IMR-90 (cell line): ENCODE data around the gene PRPF6. TPM values are rescaled to one million over a fixed set of nuclear protein-coding genes. Genes with fewer than 3 reads are reported as not detected.
A peak's percentile ranks its signal among the peaks of the same experiment; 100 is the strongest.

Source experiments
- ATAC-seq: fragments of 200-7000 bp; cut with Tn5 transposase; 2 replicates; pipeline ENCODE4 v1.9.1; 2020; ENCODE audit warnings: low read depth, mild to moderate bottlenecking, moderate library complexity
- BruUV-seq: library from RNA; stranded (reverse); fragments of 400-500 nt; replicated peaks from 2 replicates; lab custom pipeline; 2021; lab: Mats Ljungman, UMichigan
- CTCF ChIA-PET: fragments of 300-600 bp; formaldehyde crosslinking; extraction: SDS; loops from one replicate; lab custom pipeline; 2021; ENCODE audit warnings: antibody characterized with exemption; lab: Yijun Ruan, JAX
- POLR2A ChIA-PET: fragments of 300-600 bp; sonication (Branson Sonifier 250); formaldehyde crosslinking; loops from one replicate; lab custom pipeline; 2022; ENCODE audit warnings: antibody characterized with exemption; ENCODE audit not compliant: unreplicated experiment; lab: Charles Lee
- DNase-seq: peaks from one replicate; pipeline ENCODE4 v3.0.0; 2013
- H2AFZ ChIP-seq: replicated peaks from 2 replicates; pipeline ENCODE3; 2013; ENCODE audit warnings: low read length, mild to moderate bottlenecking; ENCODE audit not compliant: poor library complexity
- H2AK5ac ChIP-seq: 2 replicates; pipeline ENCODE4 v1.6.1; 2013; ENCODE audit warnings: low read depth, low read length, inconsistent platforms
- H2AK9ac ChIP-seq: replicated peaks from 2 replicates; pipeline ENCODE3; 2013; ENCODE audit warnings: mild to moderate bottlenecking, low read depth, low read length, moderate library complexity; ENCODE audit not compliant: poor library complexity
- H2BK120ac ChIP-seq: 2 replicates; pipeline ENCODE4 v1.6.1; 2013; ENCODE audit warnings: low read depth, low read length, inconsistent platforms
- H2BK15ac ChIP-seq: 3 replicates; pipeline ENCODE4 v1.6.1; 2013; ENCODE audit warnings: low read depth, low read length, inconsistent platforms
- H2BK20ac ChIP-seq: 2 replicates; pipeline ENCODE4 v1.6.1; 2013; ENCODE audit warnings: low read depth, mild to moderate bottlenecking, inconsistent platforms, low read length, moderate library complexity
- H2BK5ac ChIP-seq: 2 replicates; pipeline ENCODE4 v1.6.1; 2013; ENCODE audit warnings: mild to moderate bottlenecking, low read depth, low read length, inconsistent platforms; ENCODE audit not compliant: poor library complexity, severe bottlenecking
- H3K14ac ChIP-seq: replicated peaks from 2 replicates; pipeline ENCODE4 v1.6.1; 2013; ENCODE audit warnings: low read depth, low read length, inconsistent platforms
- H3K18ac ChIP-seq: 2 replicates; pipeline ENCODE4 v1.6.1; 2013; ENCODE audit warnings: low read depth, low read length, control low read depth
- H3K23ac ChIP-seq: 2 replicates; pipeline ENCODE4 v1.6.1; 2013; ENCODE audit warnings: low read depth, low read length, inconsistent platforms
- H3K27ac ChIP-seq: 2 replicates; pipeline ENCODE4 v1.5.1; 2013; ENCODE audit warnings: mild to moderate bottlenecking, control low read depth, low read length; ENCODE audit not compliant: insufficient read depth
- H3K27me3 ChIP-seq: 2 replicates; pipeline ENCODE4 v1.6.1; 2013; ENCODE audit warnings: low read length; ENCODE audit not compliant: control insufficient read depth, insufficient read depth
- H3K36me3 ChIP-seq: 2 replicates; pipeline ENCODE4 v1.6.1; 2013; ENCODE audit warnings: low read length, mixed read lengths; ENCODE audit not compliant: control insufficient read depth, insufficient read depth
- H3K4ac ChIP-seq: 2 replicates; pipeline ENCODE4 v1.6.1; 2013; ENCODE audit warnings: low read depth, low read length, inconsistent platforms
- H3K4me1 ChIP-seq: 2 replicates; pipeline ENCODE4 v1.6.1; 2013; ENCODE audit warnings: low read length, mixed read lengths; ENCODE audit not compliant: control insufficient read depth, insufficient read depth
- H3K4me2 ChIP-seq: 2 replicates; pipeline ENCODE4 v1.6.1; 2013; ENCODE audit warnings: low read depth, mild to moderate bottlenecking, control low read depth, low read length, moderate library complexity
- H3K4me3 ChIP-seq: 2 replicates; pipeline ENCODE4 v1.5.1; 2013; ENCODE audit warnings: low read depth, mild to moderate bottlenecking, control low read depth, low read length, moderate library complexity; ENCODE audit not compliant: insufficient read depth
- H3K56ac ChIP-seq: 2 replicates; pipeline ENCODE4 v1.6.1; 2013; ENCODE audit warnings: low read length, inconsistent platforms; ENCODE audit not compliant: insufficient read depth; ENCODE audit errors: extremely low read depth
- H3K79me1 ChIP-seq, 2 experiments: 2 replicates each; pipeline ENCODE4 v1.6.1; 2013; ENCODE audit warnings: low read length in 2 of 2, inconsistent platforms in 1 of 2, low read depth in 1 of 2
- H3K9ac ChIP-seq: 2 replicates; pipeline ENCODE4 v1.6.1; 2013; ENCODE audit warnings: low read depth, low read length, control low read depth
- H3K9me1 ChIP-seq: 2 replicates; pipeline ENCODE4 v1.6.1; 2013; ENCODE audit warnings: low read length, inconsistent platforms; ENCODE audit not compliant: insufficient read depth
- H3K9me3 ChIP-seq: 2 replicates; pipeline ENCODE4 v1.6.1; 2013; ENCODE audit warnings: low read length; ENCODE audit not compliant: control insufficient read depth, insufficient read depth
- H4K20me1 ChIP-seq: 2 replicates; pipeline ENCODE4 v1.6.1; 2013; ENCODE audit warnings: low read length, inconsistent platforms; ENCODE audit not compliant: insufficient read depth
- H4K5ac ChIP-seq: 2 replicates; pipeline ENCODE4 v1.6.1; 2013; ENCODE audit warnings: mild to moderate bottlenecking, low read depth, low read length, control low read depth
- H4K8ac ChIP-seq, 2 experiments: 2 replicates each; pipeline ENCODE4 v1.6.1; 2013; ENCODE audit warnings: low read depth in 2 of 2, low read length in 2 of 2, control low read depth in 1 of 2, inconsistent platforms in 1 of 2
- H4K91ac ChIP-seq: 2 replicates; pipeline ENCODE4 v1.6.1; 2013; ENCODE audit warnings: low read depth, low read length, inconsistent platforms; ENCODE audit not compliant: insufficient read depth
- BHLHE40 ChIP-seq: fragments of 150-350 bp; IDR thresholded peaks from 2 replicates; pipeline ENCODE4 v1.6.1; 2016; ENCODE audit warnings: mild to moderate bottlenecking, low read depth, low read length
- CEBPB ChIP-seq: IDR thresholded peaks from 2 replicates; pipeline ENCODE4 v1.6.1; 2012; ENCODE audit warnings: low read depth, low read length, improper control_type of control experiment
- CHD1 ChIP-seq: IDR thresholded peaks from 2 replicates; pipeline ENCODE4 v1.6.1; 2012; ENCODE audit warnings: low read depth, low read length, improper control_type of control experiment
- FOS ChIP-seq: fragments of 150-350 bp; IDR thresholded peaks from 2 replicates; pipeline ENCODE4 v1.6.1; 2016; ENCODE audit warnings: low read depth, low read length
- MAFK ChIP-seq: IDR thresholded peaks from 2 replicates; pipeline ENCODE4 v1.6.1; 2012; ENCODE audit warnings: low read depth, low read length, improper control_type of control experiment
- MAZ ChIP-seq: IDR thresholded peaks from 2 replicates; pipeline ENCODE4 v1.6.1; 2012; ENCODE audit warnings: low read depth, mild to moderate bottlenecking, low read length, improper control_type of control experiment, moderate library complexity, borderline replicate concordance
- MXI1 ChIP-seq: IDR thresholded peaks from 2 replicates; pipeline ENCODE4 v1.6.1; 2012; ENCODE audit warnings: low read depth, mild to moderate bottlenecking, low read length, moderate library complexity, borderline replicate concordance
- NFE2L2 ChIP-seq: fragments of 150-350 bp; IDR thresholded peaks from 2 replicates; pipeline ENCODE4 v1.6.1; 2016; ENCODE audit warnings: low read depth, mild to moderate bottlenecking, low read length
- POLR2A ChIP-seq: IDR thresholded peaks from 2 replicates; pipeline ENCODE4 v1.6.1; 2012; ENCODE audit warnings: mild to moderate bottlenecking, low read depth, low read length
- RAD21 ChIP-seq: IDR thresholded peaks from 2 replicates; pipeline ENCODE4 v1.6.1; 2012; ENCODE audit warnings: low read length, improper control_type of control experiment
- RCOR1 ChIP-seq: IDR thresholded peaks from 2 replicates; pipeline ENCODE4 v1.6.1; 2012; ENCODE audit warnings: mild to moderate bottlenecking, low read length, improper control_type of control experiment; ENCODE audit not compliant: insufficient replicate concordance
- RFX5 ChIP-seq: IDR thresholded peaks from 2 replicates; pipeline ENCODE4 v1.8.0; 2012; ENCODE audit warnings: low read depth, mild to moderate bottlenecking, low read length, moderate library complexity
- SMC3 ChIP-seq: fragments of 150-350 bp; IDR thresholded peaks from 2 replicates; pipeline ENCODE4 v1.6.1; 2016; ENCODE audit warnings: low read depth, mild to moderate bottlenecking, antibody characterized with exemption, low read length, moderate library complexity
- WGBS, 2 experiments: methylation state at CpG; one replicate each; pipeline versions ENCODE4 v1.1.5 to v1.1.7; 2013; ENCODE audit warnings: missing lambda C conversion rate in 2 of 2; ENCODE audit not compliant: insufficient read length in 1 of 2; ENCODE audit errors: extremely low coverage in 2 of 2; 5-methylcytosine and 5-hydroxymethylcytosine counted together
- dilution Hi-C: fragments of 300-500 bp; cut with HindIII; formaldehyde crosslinking; loops from one replicate; pipeline ENCODE4 v1.14.3; 2018; ENCODE audit warnings: low sequenced_read_pairs; ENCODE audit not compliant: unreplicated experiment
- in situ Hi-C: fragments of 300-500 bp; cut with MboI; formaldehyde crosslinking; loops from 3 replicates; pipeline ENCODE4 v1.14.3; 2019; ENCODE audit warnings: low sequenced_read_pairs, inconsistent platforms, mixed read lengths
- intact Hi-C: fragments of 100-400 bp; cut with micrococcal nuclease; formaldehyde crosslinking; loops from 2 replicates; pipeline ENCODE4 v1.10.0; 2022
- polyA plus RNA-seq, 3 experiments: library from polyadenylated mRNA; depleted of rRNA; stranded (reverse); fragments of >200 nt; gene quantifications; 2 replicates each; pipeline ENCODE4 v1.2.3, GENCODE V29; 2012; ENCODE audit warnings: low replicate concordance in 1 of 3
- total RNA-seq: library from RNA; depleted of rRNA; stranded (reverse); fragments of >200 nt; gene quantifications from 2 replicates; pipeline ENCODE4 v1.2.3, GENCODE V29; 2012
- TF ChIP-seq, protein P1 (sequence below): conservative IDR thresholded peaks from 2 replicates; pipeline ENCODE4 v1.5.1; 2012; ENCODE audit warnings: mild to moderate bottlenecking, low read depth, low read length, improper control_type of control experiment
- TF ChIP-seq, protein P2 (sequence below): fragments of 150-350 bp; IDR thresholded peaks from 2 replicates; pipeline ENCODE4 v1.6.1; 2017; ENCODE audit warnings: mild to moderate bottlenecking, antibody characterized with exemption, low read length, low read depth

Gene PRPF6
- total and polyA plus RNA-seq, 2 of the 4 experiments (the other 2 are of a cell fraction): 43.5 to 71.3 TPM

DNA sequence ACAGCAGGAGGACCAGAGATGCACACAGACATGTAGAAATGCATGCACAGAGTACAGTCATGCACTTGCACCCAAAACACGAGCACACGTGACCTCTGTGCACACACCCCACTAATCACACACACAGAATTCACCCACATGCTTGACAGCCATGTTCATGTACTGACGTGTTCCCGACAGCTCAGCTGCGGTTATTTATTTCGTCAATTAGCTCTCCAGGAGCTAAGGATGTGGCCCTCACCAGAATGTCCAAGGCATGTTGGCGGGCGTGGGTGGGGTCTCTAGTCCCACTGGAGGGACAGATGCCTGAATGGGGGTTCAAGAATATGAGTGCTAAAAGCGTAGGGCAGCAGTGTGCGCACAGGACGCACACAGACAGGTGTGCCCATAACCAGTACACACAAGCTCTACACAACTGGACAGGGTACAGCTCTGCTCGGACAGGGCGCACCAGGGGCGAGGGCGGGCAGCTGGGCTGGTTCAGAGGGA, 571 bp upstream of the PRPF6 start:
- Histone ChIP-seq H2AK5ac (peak overlapping the region; percentile 54), H2BK15ac (no peak overlapping the region), H3K4ac (peak overlapping the region; percentile 74), H3K14ac (0 out of 2 replicates have a peak overlapping the region, but pooled peaks have one; percentile 6), H3K4me3 (peak overlapping the region; percentile 8), H3K9me1 (peaks cover 17% of the 10 kb centered on the region), H4K91ac (peak overlapping the region; percentile 76), H3K18ac (no peak overlapping the region; the same call in 1 of the 2 replicates), H4K20me1 (peaks cover 11% of the 10 kb centered on the region; the same call in 1 of the 2 replicates), H3K9ac (no peak overlapping the region), H2AFZ (peak overlapping the region; percentile 100), H3K4me1 (peaks cover 27% of the 10 kb centered on the region), H4K8ac (peak overlapping the region; percentile 91 to 94), H3K9me3 (no peaks in the 10 kb centered on the region), H3K27me3 (no peaks in the 10 kb centered on the region), H3K36me3 (peaks cover 13% of the 10 kb centered on the region), H2BK120ac (peak overlapping the region; percentile 19), H3K56ac (no peak overlapping the region), H3K79me1 (peaks cover 27 to 38% of the 10 kb centered on the region in 2 experiments), H2BK20ac (no peak overlapping the region), H2AK9ac (peak overlapping the region; percentile 68), H2BK5ac (peak overlapping the region; percentile 20), H3K4me2 (peak overlapping the region; percentile 68), H3K23ac (peak overlapping the region; percentile 44; the same call in 1 of the 2 replicates), H3K27ac (peak overlapping the region; percentile 14; the same call in 1 of the 2 replicates), H4K5ac (peak overlapping the region; percentile 91)
- no peak for DNase-seq
- ChIA-PET CTCF (interaction anchor here (0.8 to 1.3 kb wide), 2 partner anchors 82 to 140 kb away, joined by 3 read pairs; partner anchors contain the start of gene TCEA2), POLR2A (interaction anchor here (1.0 kb wide), 1 partner anchor 115 kb away, joined by 4 read pairs; the partner anchor contains the start of gene TPD52L2)
- intact Hi-C loops: loop anchor here (1.0 to 2.0 kb wide), 2 partner anchors 76 to 140 kb away; no protein-coding TSS in a partner anchor
- dilution Hi-C loops: no loop called here
- ATAC-seq: no peak; the same call in 1 of the 2 replicates
- no TSS peak for BruUV-seq
- in situ Hi-C loops: no loop called here
- WGBS, 2 experiments: 80% methylated on average over 6 of the region's 15 CpGs; no CpG with 5 or more reads in 1 of the 2 experiments
- TF ChIP-seq CHD1 (no peak), SMC3 (no peak), MAFK (no peak), CEBPB (no peak), RCOR1 (no peak), NFE2L2 (no peak), FOS (no peak), MXI1 (no peak), BHLHE40 (no peak), RFX5 (no peak), POLR2A (no peak), RAD21 (no peak), MAZ (no peak)
- TF ChIP-seq, protein P1, sequence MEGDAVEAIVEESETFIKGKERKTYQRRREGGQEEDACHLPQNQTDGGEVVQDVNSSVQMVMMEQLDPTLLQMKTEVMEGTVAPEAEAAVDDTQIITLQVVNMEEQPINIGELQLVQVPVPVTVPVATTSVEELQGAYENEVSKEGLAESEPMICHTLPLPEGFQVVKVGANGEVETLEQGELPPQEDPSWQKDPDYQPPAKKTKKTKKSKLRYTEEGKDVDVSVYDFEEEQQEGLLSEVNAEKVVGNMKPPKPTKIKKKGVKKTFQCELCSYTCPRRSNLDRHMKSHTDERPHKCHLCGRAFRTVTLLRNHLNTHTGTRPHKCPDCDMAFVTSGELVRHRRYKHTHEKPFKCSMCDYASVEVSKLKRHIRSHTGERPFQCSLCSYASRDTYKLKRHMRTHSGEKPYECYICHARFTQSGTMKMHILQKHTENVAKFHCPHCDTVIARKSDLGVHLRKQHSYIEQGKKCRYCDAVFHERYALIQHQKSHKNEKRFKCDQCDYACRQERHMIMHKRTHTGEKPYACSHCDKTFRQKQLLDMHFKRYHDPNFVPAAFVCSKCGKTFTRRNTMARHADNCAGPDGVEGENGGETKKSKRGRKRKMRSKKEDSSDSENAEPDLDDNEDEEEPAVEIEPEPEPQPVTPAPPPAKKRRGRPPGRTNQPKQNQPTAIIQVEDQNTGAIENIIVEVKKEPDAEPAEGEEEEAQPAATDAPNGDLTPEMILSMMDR: no peak
- TF ChIP-seq, protein P2, sequence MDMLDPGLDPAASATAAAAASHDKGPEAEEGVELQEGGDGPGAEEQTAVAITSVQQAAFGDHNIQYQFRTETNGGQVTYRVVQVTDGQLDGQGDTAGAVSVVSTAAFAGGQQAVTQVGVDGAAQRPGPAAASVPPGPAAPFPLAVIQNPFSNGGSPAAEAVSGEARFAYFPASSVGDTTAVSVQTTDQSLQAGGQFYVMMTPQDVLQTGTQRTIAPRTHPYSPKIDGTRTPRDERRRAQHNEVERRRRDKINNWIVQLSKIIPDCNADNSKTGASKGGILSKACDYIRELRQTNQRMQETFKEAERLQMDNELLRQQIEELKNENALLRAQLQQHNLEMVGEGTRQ: no peak
